Measurements from ENCODE around the gene SLC45A1.

DNA sequence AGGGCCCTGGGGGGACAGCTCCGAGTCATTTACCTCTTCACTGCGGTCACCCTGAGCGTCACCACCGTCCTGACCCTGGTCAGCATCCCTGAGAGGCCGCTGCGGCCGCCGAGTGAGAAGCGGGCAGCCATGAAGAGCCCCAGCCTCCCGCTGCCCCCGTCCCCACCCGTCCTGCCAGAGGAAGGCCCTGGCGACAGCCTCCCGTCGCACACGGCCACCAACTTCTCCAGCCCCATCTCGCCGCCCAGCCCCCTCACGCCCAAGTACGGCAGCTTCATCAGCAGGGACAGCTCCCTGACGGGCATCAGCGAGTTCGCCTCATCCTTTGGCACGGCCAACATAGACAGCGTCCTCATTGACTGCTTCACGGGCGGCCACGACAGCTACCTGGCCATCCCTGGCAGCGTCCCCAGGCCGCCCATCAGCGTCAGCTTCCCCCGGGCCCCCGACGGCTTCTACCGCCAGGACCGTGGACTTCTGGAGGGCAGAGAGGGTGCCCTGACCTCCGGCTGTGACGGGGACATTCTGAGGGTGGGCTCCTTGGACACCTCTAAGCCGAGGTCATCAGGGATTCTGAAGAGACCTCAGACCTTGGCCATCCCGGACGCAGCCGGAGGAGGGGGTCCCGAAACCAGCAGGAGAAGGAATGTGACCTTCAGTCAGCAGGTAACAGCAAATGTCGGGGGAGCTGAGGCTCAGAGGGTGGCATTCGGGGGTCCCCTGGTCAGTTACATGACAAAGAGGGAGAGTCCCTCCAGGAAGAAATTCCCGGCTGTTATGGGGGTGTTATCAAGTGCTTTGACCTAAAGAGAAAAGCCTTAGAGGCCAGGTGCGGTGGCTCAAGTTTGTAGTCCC lies 12.6 kb downstream of the SLC45A1 start:
- no peak for TF ChIP-seq TAF1 (IDR thresholded peaks at IDR 0.05; ENCODE audit: control insufficient read depth, extremely low read depth, insufficient read depth, low read length, severe bottlenecking)
- TF ChIP-seq, protein P1, sequence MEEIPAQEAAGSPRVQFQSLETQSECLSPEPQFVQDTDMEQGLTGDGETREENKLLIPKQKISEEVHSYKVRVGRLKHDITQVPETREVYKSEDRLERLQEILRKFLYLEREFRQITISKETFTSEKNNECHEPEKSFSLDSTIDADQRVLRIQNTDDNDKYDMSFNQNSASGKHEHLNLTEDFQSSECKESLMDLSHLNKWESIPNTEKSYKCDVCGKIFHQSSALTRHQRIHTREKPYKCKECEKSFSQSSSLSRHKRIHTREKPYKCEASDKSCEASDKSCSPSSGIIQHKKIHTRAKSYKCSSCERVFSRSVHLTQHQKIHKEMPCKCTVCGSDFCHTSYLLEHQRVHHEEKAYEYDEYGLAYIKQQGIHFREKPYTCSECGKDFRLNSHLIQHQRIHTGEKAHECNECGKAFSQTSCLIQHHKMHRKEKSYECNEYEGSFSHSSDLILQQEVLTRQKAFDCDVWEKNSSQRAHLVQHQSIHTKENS (CRISPR knock-in tag; IDR thresholded peaks at IDR 0.05) = no peak
- TF ChIP-seq, protein P2, sequence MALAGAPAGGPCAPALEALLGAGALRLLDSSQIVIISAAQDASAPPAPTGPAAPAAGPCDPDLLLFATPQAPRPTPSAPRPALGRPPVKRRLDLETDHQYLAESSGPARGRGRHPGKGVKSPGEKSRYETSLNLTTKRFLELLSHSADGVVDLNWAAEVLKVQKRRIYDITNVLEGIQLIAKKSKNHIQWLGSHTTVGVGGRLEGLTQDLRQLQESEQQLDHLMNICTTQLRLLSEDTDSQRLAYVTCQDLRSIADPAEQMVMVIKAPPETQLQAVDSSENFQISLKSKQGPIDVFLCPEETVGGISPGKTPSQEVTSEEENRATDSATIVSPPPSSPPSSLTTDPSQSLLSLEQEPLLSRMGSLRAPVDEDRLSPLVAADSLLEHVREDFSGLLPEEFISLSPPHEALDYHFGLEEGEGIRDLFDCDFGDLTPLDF (CRISPR knock-in tag; IDR thresholded peaks at IDR 0.05) = no peak
- no peak for TF ChIP-seq RFX5 (IDR thresholded peaks at IDR 0.05; ENCODE audit: low read depth, low read length)

Measured in K562 (cell line).